Adrenal gland (tissue), 5 donors: Measurements from ENCODE around the gene SNX11.

Experiments used
- POLR2A ChIP-seq, 2 donors: fragments of 450-650 bp; IDR thresholded peaks; one replicate each; pipeline ENCODE4 v1.6.1; 2017; ENCODE audit warnings: antibody characterized with exemption in 2 of 2, mild to moderate bottlenecking in 2 of 2, moderate library complexity in 1 of 2
- TF ChIP-seq, protein P1 (sequence below), 6 experiments: fragments of 450-650 bp in 4 of 6; fragments of 200-600 bp in 2 of 6; sonication (generic) in 1 of 6; IDR thresholded peaks; 1 replicate in 5 of 6; 2 replicates in 1 of 6; pipeline versions ENCODE4 v1.5.1 to v1.8.0; 2016 to 2021; ENCODE audit warnings: antibody characterized with exemption in 6 of 6, mild to moderate bottlenecking in 2 of 6, moderate library complexity in 1 of 6
- donor health status: DM: no; HTN: no; CAD: no.

DNA sequence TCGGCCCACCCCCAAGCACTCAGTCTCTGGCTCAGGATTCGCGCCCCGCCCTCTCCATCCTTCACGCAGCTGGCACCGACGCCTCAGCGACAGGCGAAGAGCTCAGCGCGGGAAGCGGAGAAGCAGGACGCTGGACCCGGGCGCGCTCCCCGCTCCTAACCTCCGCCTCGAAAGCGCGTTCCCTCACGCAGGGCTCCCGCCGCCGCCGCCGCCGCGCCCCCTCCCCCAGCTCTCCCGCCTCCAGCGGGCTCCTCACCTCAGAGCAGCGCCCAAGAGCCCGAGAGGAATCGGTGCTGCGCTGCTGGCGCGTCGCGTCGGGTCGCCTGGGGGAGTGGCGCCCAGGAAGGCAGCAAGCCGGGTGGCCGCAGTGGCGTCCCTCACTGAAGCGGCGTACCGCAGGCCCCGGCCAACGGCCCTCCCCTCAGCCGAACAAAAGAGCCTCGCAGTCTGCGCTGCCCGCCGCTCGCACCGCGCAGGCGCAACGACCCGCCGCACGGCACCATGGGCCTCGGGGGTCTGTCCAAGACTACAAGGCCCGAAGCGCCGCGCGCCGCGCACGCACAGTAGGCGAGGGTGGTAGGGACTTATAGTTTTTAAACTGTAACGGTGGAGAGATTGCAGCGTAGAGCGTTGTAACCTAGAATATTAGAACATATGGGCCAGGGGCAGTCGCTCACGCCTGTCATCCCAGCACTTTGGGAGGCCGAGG lies 6.4 kb upstream of the SNX11 start, which contains the start of gene CBX1:
- TF ChIP-seq, protein P1, sequence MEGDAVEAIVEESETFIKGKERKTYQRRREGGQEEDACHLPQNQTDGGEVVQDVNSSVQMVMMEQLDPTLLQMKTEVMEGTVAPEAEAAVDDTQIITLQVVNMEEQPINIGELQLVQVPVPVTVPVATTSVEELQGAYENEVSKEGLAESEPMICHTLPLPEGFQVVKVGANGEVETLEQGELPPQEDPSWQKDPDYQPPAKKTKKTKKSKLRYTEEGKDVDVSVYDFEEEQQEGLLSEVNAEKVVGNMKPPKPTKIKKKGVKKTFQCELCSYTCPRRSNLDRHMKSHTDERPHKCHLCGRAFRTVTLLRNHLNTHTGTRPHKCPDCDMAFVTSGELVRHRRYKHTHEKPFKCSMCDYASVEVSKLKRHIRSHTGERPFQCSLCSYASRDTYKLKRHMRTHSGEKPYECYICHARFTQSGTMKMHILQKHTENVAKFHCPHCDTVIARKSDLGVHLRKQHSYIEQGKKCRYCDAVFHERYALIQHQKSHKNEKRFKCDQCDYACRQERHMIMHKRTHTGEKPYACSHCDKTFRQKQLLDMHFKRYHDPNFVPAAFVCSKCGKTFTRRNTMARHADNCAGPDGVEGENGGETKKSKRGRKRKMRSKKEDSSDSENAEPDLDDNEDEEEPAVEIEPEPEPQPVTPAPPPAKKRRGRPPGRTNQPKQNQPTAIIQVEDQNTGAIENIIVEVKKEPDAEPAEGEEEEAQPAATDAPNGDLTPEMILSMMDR (IDR thresholded peaks at IDR 0.05) = peak in 1 of 6 experiments; percentile 1
- TF ChIP-seq POLR2A (IDR thresholded peaks at IDR 0.05) = peak in 1 of 2 donors; percentile 58
